Activated CD8-positive, alpha-beta memory T cell treated with anti-CD3 and anti-CD28 coated beads, Interleukin-2, amount 10 ng/mL, durations not matched to agents 7 days and 5 days (primary cell): ENCODE data around the gene IKZF3. TPM values are rescaled to one million over a fixed set of nuclear protein-coding genes. Genes with fewer than 3 reads are reported as not detected.
A peak's percentile ranks its signal among the peaks of the same experiment; 100 is the strongest.
"Not testable (repeated sequence)": the region's sequence is repeated elsewhere in the genome, so short reads cannot be mapped to it uniquely, and the experiment has no call there.

ENCODE experiments used
- ATAC-seq: fragments of 150-1000 bp; cut with Tn5 transposase; one replicate; pipeline ENCODE4 v1.10.0; 2021; ENCODE audit warnings: moderate library complexity
- CTCF ChIA-PET: fragments of 350-600 bp; sonication (Branson Sonifier 250); formaldehyde crosslinking; loops from one replicate; lab custom pipeline; 2021; ENCODE audit warnings: antibody characterized with exemption; lab: Charles Lee
- DNase-seq: peaks from one replicate; pipeline ENCODE4 v3.0.0-alpha.2; 2020
- H3K27ac Mint-ChIP-seq: one replicate; pipeline ENCODE4 v1.8.0; 2021; ENCODE audit warnings: mild to moderate bottlenecking, mixed read lengths
- H3K27me3 Mint-ChIP-seq: one replicate; pipeline ENCODE4 v1.8.0; 2021; ENCODE audit warnings: mixed read lengths
- H3K36me3 Mint-ChIP-seq: one replicate; pipeline ENCODE4 v1.8.0; 2021; ENCODE audit warnings: mild to moderate bottlenecking, mixed read lengths
- H3K4me1 Mint-ChIP-seq: one replicate; pipeline ENCODE4 v1.8.0; 2021; ENCODE audit warnings: mixed read lengths
- H3K4me3 Mint-ChIP-seq: one replicate; pipeline ENCODE4 v1.8.0; 2021; ENCODE audit warnings: mild to moderate bottlenecking, moderate library complexity, mixed read lengths
- H3K9me3 Mint-ChIP-seq: one replicate; pipeline ENCODE4 v1.8.0; 2022; ENCODE audit warnings: low read depth, mixed read lengths
- total RNA-seq, 2 experiments: library from RNA; stranded (reverse); gene quantifications; one replicate each; pipeline ENCODE4 v1.2.3, GENCODE V29; 2021

The IKZF3 gene
- total RNA-seq, 2 experiments from 2014 or later: 70.8 to 119 TPM

GRCh38 chr17:39754161-39754957 lies 109.8 kb downstream of the IKZF3 start:
- CTCF ChIA-PET: interaction anchor here (0.7 to 4.1 kb wide), 25 partner anchors 10 to 206 kb away, joined by 3 to 36 read pairs (median 6); partner anchors contain the start of genes IKZF3, LRRC3C, MIEN1 and ORMDL3
- Mint-ChIP-seq H3K4me1 (peaks cover 62% of the 10 kb centered on the region), H3K4me3 (peak overlapping the region; percentile 78), H3K27me3 (no peaks in the 10 kb centered on the region), H3K36me3 (peaks cover 3% of the 10 kb centered on the region), H3K9me3 (no peaks in the 10 kb centered on the region), H3K27ac (peak overlapping the region; percentile 91)
- peak; percentile 87 for ATAC-seq
- DNase-seq: peak; percentile 98

GRCh38 chr17:39753514-39754160 lies 110.5 kb downstream of the IKZF3 start:
- H3K36me3 Mint-ChIP-seq: no peaks in the 10 kb centered on the region
- peak overlapping the region; percentile 91 for H3K27ac Mint-ChIP-seq
- peak overlapping the region; percentile 78 for H3K4me3 Mint-ChIP-seq
- H3K4me1 Mint-ChIP-seq: peaks cover 55% of the 10 kb centered on the region
- H3K27me3 Mint-ChIP-seq: no peaks in the 10 kb centered on the region
- ATAC-seq (peak; percentile 23), DNase-seq (no peak)
- H3K9me3 Mint-ChIP-seq: no peaks in the 10 kb centered on the region
- CTCF ChIA-PET: interaction anchor here (0.7 to 4.1 kb wide), 18 partner anchors 9 to 162 kb away, joined by 3 to 36 read pairs (median 4); partner anchors contain the start of genes MIEN1 and PPP1R1B

- Mint-ChIP-seq H3K4me1 (peaks cover 42% of the 10 kb centered on the region), H3K27me3 (no peaks in the 10 kb centered on the region), H3K4me3 (peak overlapping the region; percentile 21), H3K36me3 (no peaks in the 10 kb centered on the region), H3K9me3 (no peaks in the 10 kb centered on the region), H3K27ac (peak overlapping the region; percentile 91)
- DNase-seq (no peak), ATAC-seq (no peak)
- CTCF ChIA-PET: interaction anchor here (0.9 to 3.2 kb wide), 11 partner anchors 18 to 227 kb away, joined by 3 to 36 read pairs (median 4); partner anchors contain the start of gene MIEN1
Observed at GRCh38 chr17:39752241-39752881, 111.8 kb downstream of the IKZF3 start.

GRCh38 chr17:39751637-39752036 lies 112.5 kb downstream of the IKZF3 start:
- ATAC-seq (no peak), DNase-seq (no peak)
- H3K4me3 Mint-ChIP-seq: no peak overlapping the region
- H3K9me3 Mint-ChIP-seq: no peaks in the 10 kb centered on the region
- H3K36me3 Mint-ChIP-seq: no peaks in the 10 kb centered on the region
- CTCF ChIA-PET: interaction anchor here (1.3 to 2.7 kb wide), 4 partner anchors 22 to 130 kb away, joined by 3 to 36 read pairs (median 12); partner anchors contain the start of gene MIEN1
- H3K4me1 Mint-ChIP-seq: peaks cover 35% of the 10 kb centered on the region
- no peaks in the 10 kb centered on the region for H3K27me3 Mint-ChIP-seq
- no peak overlapping the region for H3K27ac Mint-ChIP-seq

- ATAC-seq: no peak
- Mint-ChIP-seq H3K4me3 (no peak overlapping the region), H3K36me3 (no peaks in the 10 kb centered on the region), H3K27me3 (no peaks in the 10 kb centered on the region), H3K9me3 (no peaks in the 10 kb centered on the region), H3K4me1 (peaks cover 30% of the 10 kb centered on the region), H3K27ac (no peak overlapping the region)
- DNase-seq: no peak
- CTCF ChIA-PET: interaction anchor here (1.3 to 1.4 kb wide), 2 partner anchors 79 to 130 kb away, joined by 3 to 6 read pairs; no protein-coding TSS in a partner anchor
Observed at GRCh38 chr17:39751016-39751543, 113.0 kb downstream of the IKZF3 start.

GRCh38 chr17:39750131-39751015 lies 113.7 kb downstream of the IKZF3 start:
- Mint-ChIP-seq H3K9me3 (no peaks in the 10 kb centered on the region), H3K4me1 (peaks cover 22% of the 10 kb centered on the region), H3K27ac (no peak overlapping the region), H3K27me3 (no peaks in the 10 kb centered on the region), H3K4me3 (no peak overlapping the region), H3K36me3 (no peaks in the 10 kb centered on the region)
- DNase-seq (no peak), ATAC-seq (no peak)
- CTCF ChIA-PET: interaction anchor here (1.3 to 1.5 kb wide), 2 partner anchors 15 to 129 kb away, joined by 4 to 6 read pairs; no protein-coding TSS in a partner anchor

GRCh38 chr17:39748444-39749034 lies 115.6 kb downstream of the IKZF3 start:
- not testable (repeated sequence) for H3K27me3 Mint-ChIP-seq, H3K9me3 Mint-ChIP-seq, H3K36me3 Mint-ChIP-seq, H3K4me3 Mint-ChIP-seq, ATAC-seq, H3K27ac Mint-ChIP-seq, DNase-seq
- CTCF ChIA-PET: interaction anchor here (0.8 to 2.7 kb wide), 4 partner anchors 18 to 125 kb away, joined by 3 to 14 read pairs (median 4); partner anchors contain the start of gene MIEN1
- H3K4me1 Mint-ChIP-seq: peaks cover 18% of the 10 kb centered on the region

GRCh38 chr17:39747745-39748144 lies 116.4 kb downstream of the IKZF3 start:
- no peak for DNase-seq
- Mint-ChIP-seq H3K9me3 (no peaks in the 10 kb centered on the region), H3K27ac (no peak overlapping the region), H3K4me3 (no peak overlapping the region), H3K27me3 (peaks cover 4% of the 10 kb centered on the region), H3K4me1 (peaks cover 10% of the 10 kb centered on the region), H3K36me3 (no peaks in the 10 kb centered on the region)
- no peak for ATAC-seq
- CTCF ChIA-PET: interaction anchor here (1.2 to 2.7 kb wide), 3 partner anchors 17 to 124 kb away, joined by 3 to 14 read pairs (median 5); partner anchors contain the start of gene MIEN1

GRCh38 chr17:39746145-39746461 lies 118.0 kb downstream of the IKZF3 start:
- CTCF ChIA-PET: no interaction called here
- ATAC-seq: no peak
- Mint-ChIP-seq H3K27me3 (peaks cover 4% of the 10 kb centered on the region), H3K4me3 (no peak overlapping the region), H3K4me1 (no peaks in the 10 kb centered on the region), H3K27ac (no peak overlapping the region), H3K36me3 (no peaks in the 10 kb centered on the region), H3K9me3 (no peaks in the 10 kb centered on the region)
- no peak for DNase-seq

- CTCF ChIA-PET: interaction anchor here (1.5 to 2.1 kb wide), 2 partner anchors 15 to 124 kb away, joined by 3 to 11 read pairs; partner anchors contain the start of gene MIEN1
- Mint-ChIP-seq H3K27ac (no peak overlapping the region), H3K27me3 (peaks cover 4% of the 10 kb centered on the region), H3K4me1 (peaks cover 1% of the 10 kb centered on the region), H3K4me3 (no peak overlapping the region), H3K9me3 (no peaks in the 10 kb centered on the region), H3K36me3 (no peaks in the 10 kb centered on the region)
- no peak for DNase-seq
- no peak for ATAC-seq
Observed at GRCh38 chr17:39745335-39746144, 118.6 kb downstream of the IKZF3 start.

GRCh38 chr17:39744836-39745215 lies 119.3 kb downstream of the IKZF3 start:
- CTCF ChIA-PET: interaction anchor here (0.9 to 2.1 kb wide), 3 partner anchors 9 to 123 kb away, joined by 3 to 11 read pairs (median 3); partner anchors contain the start of gene MIEN1
- Mint-ChIP-seq H3K27me3 (peaks cover 6% of the 10 kb centered on the region), H3K4me3 (no peak overlapping the region), H3K9me3 (no peaks in the 10 kb centered on the region), H3K36me3 (no peaks in the 10 kb centered on the region), H3K27ac (no peak overlapping the region), H3K4me1 (peaks cover 5% of the 10 kb centered on the region)
- ATAC-seq (no peak), DNase-seq (no peak)
